Measurements from ENCODE around the gene IQCM.
"Not testable (repeated sequence)": the region's sequence is repeated elsewhere in the genome, so short reads cannot be mapped to it uniquely, and the experiment has no call there.

IQCM gene

GRCh38 chr4:149584722-149585121, 230.9 kb downstream of the IQCM start:
- no peak for DNase-seq (ENCODE audit: low read depth in 3 of 3)

DNA sequence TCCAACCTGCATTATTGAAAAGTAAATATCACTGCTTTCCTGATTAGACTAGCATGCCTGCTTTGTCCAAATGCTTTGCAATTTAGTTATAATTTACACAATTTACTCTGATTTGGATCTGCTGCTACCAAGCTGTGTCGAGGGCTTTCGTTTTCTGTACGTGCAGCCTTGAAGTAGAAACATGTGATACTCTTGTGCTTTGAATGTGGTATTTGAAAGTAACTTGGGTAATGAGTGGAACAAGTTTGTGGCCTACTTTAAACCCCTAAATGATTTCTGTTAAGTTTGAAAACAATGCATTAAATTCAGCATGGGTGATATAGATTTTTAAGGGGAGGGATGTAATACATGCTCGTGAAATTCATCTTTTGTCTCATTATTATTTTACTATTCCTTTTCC, 240.7 kb downstream of the IQCM start:
- no peak for DNase-seq (ENCODE audit: low read depth in 3 of 3)

DNA sequence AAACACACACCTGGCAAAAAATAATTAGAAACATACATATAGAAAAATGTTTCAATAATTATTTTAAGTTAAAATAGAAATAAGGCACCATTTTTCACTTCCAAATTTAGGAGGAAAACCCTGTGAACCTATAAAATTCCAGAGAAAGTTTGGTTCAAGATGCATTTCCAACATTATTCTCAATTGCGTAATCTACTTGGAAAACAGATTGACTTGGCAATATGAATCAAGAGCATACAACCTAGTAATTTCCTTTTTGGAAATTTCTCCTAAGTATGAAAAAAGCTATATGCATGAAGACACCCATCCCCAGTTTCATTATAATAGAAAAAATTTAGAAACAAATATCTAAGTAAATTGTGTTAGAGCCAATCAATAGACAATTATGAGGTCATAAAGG, 242.9 kb downstream of the IQCM start:
- no peak for DNase-seq (ENCODE audit: low read depth in 3 of 3)

GRCh38 chr4:149555799-149556198, 259.8 kb downstream of the IQCM start:
- no peak for DNase-seq (ENCODE audit: low read depth in 3 of 3)

DNA sequence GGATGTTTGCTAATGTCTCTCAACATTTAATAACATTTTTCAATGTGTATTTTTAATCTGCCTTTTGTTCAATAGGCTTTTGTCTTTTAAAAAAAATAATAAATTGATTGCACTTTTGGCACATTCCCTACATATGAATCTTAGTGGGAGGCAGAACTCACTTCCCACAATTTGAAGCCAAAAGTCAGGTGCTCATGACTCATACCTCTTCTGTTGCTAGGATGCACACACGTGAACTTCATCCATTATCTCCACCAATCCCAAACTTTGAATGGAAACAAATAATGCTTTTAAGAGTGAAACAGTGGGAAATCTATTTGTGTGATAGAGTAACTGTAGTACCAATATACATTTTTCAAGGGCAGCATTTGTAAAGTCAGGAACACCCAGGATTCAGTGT, 260.5 kb downstream of the IQCM start:
- no peak for DNase-seq (ENCODE audit: low read depth in 3 of 3)

GRCh38 chr4:149553959-149554520, 261.6 kb downstream of the IQCM start:
- DNase-seq (ENCODE audit: low read depth in 3 of 3): no peak

- DNase-seq (ENCODE audit: low read depth in 3 of 3): no peak
These were observed 263.0 kb downstream of the IQCM start for GRCh38 chr4:149552601-149553000.

DNA sequence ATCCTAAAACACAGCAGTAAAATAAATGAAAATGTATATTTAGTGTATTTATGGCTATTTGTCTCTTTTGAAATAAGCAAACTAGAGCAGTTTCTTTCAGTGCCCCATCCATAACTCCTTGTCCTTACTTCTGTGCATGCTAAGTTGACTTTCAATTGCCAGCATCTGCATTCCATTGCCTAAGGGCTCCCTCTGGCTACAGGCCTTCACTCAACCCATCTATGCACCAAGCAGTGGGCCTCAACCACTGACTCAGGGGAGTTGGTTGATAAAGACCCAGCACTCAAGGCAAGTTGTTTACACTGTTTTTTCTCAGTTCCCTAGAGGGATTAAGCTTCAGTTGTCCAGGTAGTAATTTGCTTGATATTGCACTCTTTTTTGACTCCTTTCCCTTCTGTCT, 265.7 kb downstream of the IQCM start:
- no peak for DNase-seq (ENCODE audit: low read depth in 3 of 3)

DNA sequence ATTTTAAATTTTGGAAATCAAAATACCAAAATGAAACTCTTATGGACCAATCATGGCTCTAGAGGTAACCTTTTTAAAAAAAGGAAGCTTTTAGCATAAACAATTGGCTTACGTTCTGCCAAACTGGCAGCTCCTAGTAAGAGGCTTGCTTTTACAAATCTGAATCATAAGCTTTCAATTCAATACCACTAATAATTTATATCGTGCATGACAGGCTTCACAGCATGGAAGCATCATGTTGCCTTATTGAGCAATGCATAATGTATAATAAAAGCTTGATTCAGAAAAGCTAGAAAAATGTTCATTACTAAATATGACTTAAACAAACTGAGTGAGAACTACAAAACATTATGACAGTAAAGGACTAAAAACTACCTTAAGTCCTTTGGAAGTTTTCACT, 280.9 kb downstream of the IQCM start:
- no peak for DNase-seq (ENCODE audit: low read depth in 3 of 3)

DNA sequence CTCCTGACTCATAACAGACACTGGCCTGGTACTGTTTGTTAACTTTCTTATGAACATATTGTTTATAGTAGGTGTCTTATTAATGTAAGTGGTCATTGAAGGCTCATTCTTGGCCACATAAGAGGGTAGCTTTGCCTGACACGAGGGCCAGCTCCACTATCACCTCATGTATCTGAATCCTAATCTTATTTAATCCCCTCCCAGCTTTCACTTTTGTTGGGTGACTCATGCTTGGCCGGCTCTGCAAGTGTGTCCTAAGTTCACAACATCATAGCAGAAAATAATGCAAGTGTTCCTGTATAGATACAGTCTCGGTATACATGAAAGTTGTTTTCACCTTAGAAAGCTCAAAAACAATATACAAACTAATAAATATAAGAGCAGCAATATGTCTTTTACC, 283.8 kb downstream of the IQCM start:
- no peak for DNase-seq (ENCODE audit: low read depth in 3 of 3)

DNA sequence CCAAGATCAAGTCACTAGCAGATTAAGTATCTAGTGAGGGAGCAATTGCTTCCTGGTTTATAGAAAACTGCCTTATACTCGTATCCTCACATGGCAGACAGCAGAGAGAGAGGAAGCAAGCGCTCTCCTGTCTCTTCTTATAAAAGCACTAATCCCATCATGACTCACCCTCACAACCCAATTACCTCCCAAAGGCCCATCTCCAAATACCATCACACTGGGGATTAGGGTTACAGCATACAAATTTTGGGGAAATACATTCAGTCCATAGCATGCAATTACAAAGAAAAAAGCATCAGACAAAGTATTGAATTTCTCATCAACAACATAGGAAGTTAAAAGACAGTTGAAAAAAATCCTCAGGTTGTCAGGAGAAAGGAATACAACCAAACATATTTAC, 292.6 kb downstream of the IQCM start:
- DNase-seq (ENCODE audit: low read depth in 3 of 3): no peak

DNA sequence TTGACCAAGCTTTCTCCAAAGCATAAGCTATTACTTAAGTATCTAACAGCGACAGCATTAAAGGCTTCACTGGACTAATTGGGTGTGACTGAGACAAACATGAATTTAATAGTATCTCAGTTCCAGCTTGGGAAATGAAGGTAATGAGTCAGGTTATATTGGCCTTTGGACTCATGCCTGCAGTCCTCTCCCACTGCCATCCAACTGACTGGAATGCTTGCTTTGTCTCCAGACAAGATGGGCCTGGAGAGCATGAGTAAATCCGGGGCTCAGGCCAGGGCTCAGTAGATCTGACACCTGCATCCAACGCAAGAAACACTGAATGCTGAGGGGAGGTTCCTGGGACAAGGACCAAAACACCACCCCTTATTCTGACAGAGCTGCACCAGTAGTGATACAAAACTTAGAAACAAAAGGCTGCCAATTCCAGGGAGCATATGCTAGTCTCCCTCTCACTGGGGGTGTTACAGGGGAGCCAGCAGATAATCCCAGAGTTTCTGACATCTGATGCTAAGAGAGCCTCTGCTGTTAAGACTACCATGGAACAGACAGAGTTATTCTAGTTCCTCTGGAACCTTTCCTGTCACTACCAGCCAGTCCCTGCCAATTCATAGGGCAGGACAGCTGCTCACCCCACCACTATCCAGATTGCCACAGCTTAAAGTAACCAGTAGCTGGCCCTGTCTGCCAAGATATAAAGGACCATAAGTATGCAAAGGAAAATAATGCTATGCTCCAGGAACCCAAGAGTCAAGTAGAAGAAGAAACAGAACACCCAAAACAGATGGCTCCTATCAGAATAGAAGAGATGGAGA, 293.8 kb downstream of the IQCM start:
- DNase-seq (ENCODE audit: low read depth in 3 of 3): no peak

DNA sequence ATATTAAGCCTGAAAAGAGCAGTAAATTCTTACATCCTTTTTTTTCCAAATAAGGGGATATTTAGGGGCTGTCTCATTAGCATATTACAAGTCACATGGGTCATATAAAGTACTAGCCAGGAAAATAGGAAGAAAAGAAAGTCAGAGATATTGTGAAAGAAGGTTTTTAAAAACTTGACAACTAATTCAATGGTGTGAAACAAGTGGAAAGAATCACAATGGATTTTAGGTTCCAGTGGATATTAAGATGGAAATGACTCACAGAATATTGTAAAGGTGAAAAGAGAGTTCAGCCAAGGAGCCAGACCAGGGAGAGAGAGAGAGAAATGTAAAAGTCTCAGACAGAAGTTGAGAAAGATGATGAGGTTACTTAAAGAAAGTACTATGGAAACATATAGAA, 297.2 kb downstream of the IQCM start:
- DNase-seq (ENCODE audit: low read depth in 3 of 3): no peak

DNA sequence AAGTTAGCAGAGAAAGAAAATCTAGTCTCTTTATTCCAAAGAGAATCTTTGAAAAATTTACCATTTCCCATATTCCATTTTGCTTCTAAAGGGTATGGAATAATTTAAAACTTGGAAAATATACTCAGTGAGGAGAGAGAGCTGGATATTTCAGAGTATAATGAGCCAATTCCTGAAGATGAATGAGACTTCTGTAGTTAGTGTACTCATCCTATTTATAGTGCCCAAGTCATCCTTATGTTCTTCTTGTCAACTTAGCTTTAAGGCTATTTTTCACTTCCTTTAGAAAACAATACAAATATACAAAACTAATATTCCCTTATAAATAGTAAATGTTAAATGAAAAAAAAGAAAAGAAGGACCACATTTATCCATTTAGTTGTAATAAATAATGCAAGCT, 302.6 kb downstream of the IQCM start:
- DNase-seq (ENCODE audit: low read depth in 3 of 3): no peak

DNA sequence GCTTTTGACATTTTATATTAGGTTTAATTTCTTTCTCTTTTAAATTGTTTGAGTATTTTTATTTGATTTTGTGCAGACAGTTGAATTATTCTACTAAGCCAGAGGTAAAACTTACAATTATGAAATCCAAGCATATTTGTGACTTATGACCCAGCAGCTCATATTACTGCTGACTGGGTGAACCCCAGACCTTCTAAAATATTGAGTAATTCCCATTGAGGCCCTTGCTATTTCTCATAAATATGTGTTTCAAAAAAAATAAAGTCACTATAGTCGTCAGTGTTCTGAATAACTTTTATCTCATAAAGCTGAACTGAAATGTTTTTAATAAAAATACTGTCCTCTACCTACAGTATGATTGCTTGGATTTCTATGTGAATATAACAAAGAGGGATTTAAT, 303.1 kb downstream of the IQCM start:
- no peak for DNase-seq (ENCODE audit: low read depth in 3 of 3)

- no peak for DNase-seq (ENCODE audit: low read depth in 3 of 3)
These were observed 303.9 kb downstream of the IQCM start for GRCh38 chr4:149511558-149512298.

DNA sequence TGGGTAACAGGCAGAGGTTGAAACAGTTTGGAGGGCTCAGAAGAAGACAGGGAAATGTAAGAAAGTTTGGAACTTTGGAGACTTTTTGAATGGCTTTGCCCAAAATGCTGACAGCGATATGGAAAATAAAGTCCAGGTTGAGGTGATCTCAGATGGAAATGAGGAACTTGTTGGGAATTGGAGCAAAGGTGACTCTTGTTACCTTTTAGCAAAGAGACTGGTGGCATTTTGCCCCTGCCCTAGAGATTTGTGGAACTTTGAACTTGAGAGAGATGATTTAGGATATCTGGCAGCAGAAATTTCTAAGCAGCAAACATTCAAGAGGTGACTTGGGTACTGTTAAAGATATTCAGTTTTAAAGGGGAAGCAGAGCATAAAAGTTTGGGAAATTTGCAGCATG, 308.3 kb downstream of the IQCM start:
- DNase-seq (ENCODE audit: low read depth in 3 of 3): not testable (repeated sequence)

GRCh38 chr4:149500806-149501205, 314.8 kb downstream of the IQCM start:
- no peak for DNase-seq (ENCODE audit: low read depth in 3 of 3)

- no peak for DNase-seq (ENCODE audit: low read depth in 3 of 3)
These were observed 315.9 kb downstream of the IQCM start for GRCh38 chr4:149499726-149500125.

- DNase-seq (ENCODE audit: low read depth in 3 of 3): no peak
These were observed 317.4 kb downstream of the IQCM start for GRCh38 chr4:149498246-149498645.

DNA sequence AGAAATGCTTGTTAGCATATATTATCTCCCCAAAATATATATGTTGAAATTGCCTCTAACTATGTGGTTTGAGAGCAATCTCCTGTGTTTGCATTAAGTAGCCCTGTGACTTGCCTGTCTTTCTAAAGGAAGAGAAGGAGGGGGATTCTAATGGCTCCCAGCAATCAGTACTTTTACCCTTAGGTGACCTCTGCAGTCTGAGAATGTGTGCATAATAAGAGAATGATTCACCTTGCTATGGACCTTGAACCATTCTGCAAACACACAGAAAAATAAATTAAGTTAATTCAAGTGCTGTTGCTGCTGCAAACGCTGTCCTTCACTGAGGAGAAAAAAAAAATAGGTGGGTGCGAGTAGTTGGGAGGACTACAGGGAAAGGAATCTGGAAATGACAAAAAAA, 322.2 kb downstream of the IQCM start:
- DNase-seq (ENCODE audit: low read depth in 3 of 3): no peak

DNA sequence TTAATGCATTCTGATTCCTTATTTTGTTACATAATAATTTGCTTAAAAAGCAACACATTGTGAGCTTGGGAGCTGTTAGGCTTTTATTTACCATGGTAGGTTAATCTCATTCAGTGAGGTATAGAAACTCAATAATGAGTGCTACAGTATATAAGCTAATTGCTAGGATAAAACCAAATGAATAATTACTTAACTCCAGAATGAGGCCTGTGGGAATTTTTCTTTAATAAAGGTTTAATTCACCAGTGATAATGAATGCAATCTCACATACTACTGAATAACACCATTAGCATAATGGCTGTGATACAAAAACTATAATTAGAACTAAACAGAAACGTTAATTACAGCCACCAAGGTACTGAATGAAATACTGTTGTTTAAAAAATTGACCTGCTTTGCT, 326.3 kb downstream of the IQCM start:
- no peak for DNase-seq (ENCODE audit: low read depth in 3 of 3)

DNA sequence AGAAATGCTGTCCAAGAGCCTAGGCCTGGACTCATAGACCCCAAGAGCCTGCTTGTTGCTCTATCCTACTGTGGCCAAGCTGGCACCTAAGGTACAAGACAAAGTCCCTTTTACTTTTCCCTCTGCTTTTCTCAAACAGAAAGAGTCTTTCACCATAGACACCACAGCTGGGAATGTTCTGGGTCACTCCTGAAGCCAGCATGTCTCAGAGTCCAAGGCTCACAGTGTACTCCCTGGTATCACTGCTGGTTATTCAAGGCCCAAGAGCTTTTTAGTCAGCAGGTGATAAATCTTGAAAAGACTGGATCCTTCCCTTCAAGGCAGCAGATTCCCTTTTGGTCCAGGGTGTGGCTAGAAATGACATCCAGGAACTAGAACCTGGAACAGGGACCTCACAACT, 328.8 kb downstream of the IQCM start:
- no peak for DNase-seq (ENCODE audit: low read depth in 3 of 3)

Data from stimulated activated CD4-positive, alpha-beta T cell treated with anti-CD3 and anti-CD28 coated beads, TNF-alpha, amount 100 ng/mL, for 24 hours (primary cell).